OCI-LY3 (cell line): ENCODE data around the gene SAMD4A.

Source experiments
- H2AFZ ChIP-seq: fragments of 200-600, 300-600 bp; shearing (Covaris generic); 2 replicates; pipeline ENCODE4 v1.6.0; 2014; ENCODE audit warnings: antibody characterized with exemption, low read depth, low read length
- H3K27ac ChIP-seq: fragments of 200-600, 300-600 bp; sonication (generic); 2 replicates; pipeline ENCODE4 v1.5.1; 2014; ENCODE audit warnings: mild to moderate bottlenecking, low read length, moderate library complexity, mixed read lengths
- H3K27me3 ChIP-seq: fragments of 200-600, 300-600 bp; sonication (generic); 2 replicates; pipeline ENCODE4 v1.6.1; 2014; ENCODE audit warnings: low read depth, low read length, mixed read lengths
- H3K36me3 ChIP-seq: fragments of 200-600, 300-600 bp; sonication (generic); replicated peaks from 2 replicates; pipeline ENCODE3; 2014; ENCODE audit warnings: low read depth, low read length, mixed read lengths
- H3K4me1 ChIP-seq: fragments of 300-600, 200-600 bp; sonication (generic); 2 replicates; pipeline ENCODE4 v1.6.1; 2014; ENCODE audit warnings: low read length, mixed read lengths
- H3K4me2 ChIP-seq: fragments of 200-600, 300-600 bp; sonication (generic); 2 replicates; pipeline ENCODE4 v1.6.1; 2014; ENCODE audit warnings: low read length, mixed read lengths
- H3K4me3 ChIP-seq: fragments of 300-600, 200-600 bp; sonication (generic); 2 replicates; pipeline ENCODE4 v1.5.1; 2014; ENCODE audit warnings: antibody characterized with exemption, mild to moderate bottlenecking, low read length, moderate library complexity
- H3K79me2 ChIP-seq: fragments of 300-600, 200-600 bp; shearing (Covaris generic); 2 replicates; pipeline ENCODE4 v1.6.1; 2014; ENCODE audit warnings: mild to moderate bottlenecking, low read length, mixed read lengths
- H3K9ac ChIP-seq: fragments of 300-600, 200-600 bp; shearing (Covaris generic); 2 replicates; pipeline ENCODE4 v1.6.0; 2014; ENCODE audit warnings: mild to moderate bottlenecking, low read length, moderate library complexity
- H3K9me3 ChIP-seq: fragments of 200-600, 300-600 bp; shearing (Covaris generic); 2 replicates; pipeline ENCODE4 v1.6.1; 2014; ENCODE audit warnings: low read length, mixed read lengths; ENCODE audit not compliant: insufficient read depth
- H4K20me1 ChIP-seq: fragments of 200-600, 300-600 bp; sonication (generic); 2 replicates; pipeline ENCODE4 v1.6.1; 2016; ENCODE audit warnings: low read length, mixed read lengths; ENCODE audit not compliant: insufficient read depth
- EZH2phosphoT487 ChIP-seq: fragments of 200-600 bp; shearing (Covaris generic); IDR thresholded peaks from 2 replicates; pipeline ENCODE4 v1.6.1; 2018; ENCODE audit warnings: antibody characterized with exemption, mixed run types, low read depth
- TF ChIP-seq, protein P1 (sequence below): fragments of 200-600, 300-600 bp; sonication (generic); IDR thresholded peaks from 2 replicates; pipeline ENCODE4 v1.5.1; 2014; ENCODE audit warnings: antibody characterized with exemption, low read length, low read depth

SAMD4A gene

GRCh38 chr14:54568821-54569595 is 2.1 kb downstream of the SAMD4A start:
- no peaks in the 10 kb centered on the region for H3K36me3 ChIP-seq
- no peaks in the 10 kb centered on the region for H4K20me1 ChIP-seq
- H3K27ac ChIP-seq: no peak overlapping the region
- no peak overlapping the region for H2AFZ ChIP-seq
- no peaks in the 10 kb centered on the region for H3K79me2 ChIP-seq
- H3K27me3 ChIP-seq: peaks cover 7% of the 10 kb centered on the region; the same call in 1 of the 2 replicates
- no peak overlapping the region for H3K4me3 ChIP-seq
- H3K4me2 ChIP-seq: no peak overlapping the region
- no peak overlapping the region for H3K9ac ChIP-seq
- peaks cover 10% of the 10 kb centered on the region for H3K4me1 ChIP-seq
- TF ChIP-seq EZH2phosphoT487: no peak
- TF ChIP-seq, protein P1, sequence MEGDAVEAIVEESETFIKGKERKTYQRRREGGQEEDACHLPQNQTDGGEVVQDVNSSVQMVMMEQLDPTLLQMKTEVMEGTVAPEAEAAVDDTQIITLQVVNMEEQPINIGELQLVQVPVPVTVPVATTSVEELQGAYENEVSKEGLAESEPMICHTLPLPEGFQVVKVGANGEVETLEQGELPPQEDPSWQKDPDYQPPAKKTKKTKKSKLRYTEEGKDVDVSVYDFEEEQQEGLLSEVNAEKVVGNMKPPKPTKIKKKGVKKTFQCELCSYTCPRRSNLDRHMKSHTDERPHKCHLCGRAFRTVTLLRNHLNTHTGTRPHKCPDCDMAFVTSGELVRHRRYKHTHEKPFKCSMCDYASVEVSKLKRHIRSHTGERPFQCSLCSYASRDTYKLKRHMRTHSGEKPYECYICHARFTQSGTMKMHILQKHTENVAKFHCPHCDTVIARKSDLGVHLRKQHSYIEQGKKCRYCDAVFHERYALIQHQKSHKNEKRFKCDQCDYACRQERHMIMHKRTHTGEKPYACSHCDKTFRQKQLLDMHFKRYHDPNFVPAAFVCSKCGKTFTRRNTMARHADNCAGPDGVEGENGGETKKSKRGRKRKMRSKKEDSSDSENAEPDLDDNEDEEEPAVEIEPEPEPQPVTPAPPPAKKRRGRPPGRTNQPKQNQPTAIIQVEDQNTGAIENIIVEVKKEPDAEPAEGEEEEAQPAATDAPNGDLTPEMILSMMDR: no peak
- H3K9me3 ChIP-seq: peaks cover 18% of the 10 kb centered on the region; the same call in 1 of the 2 replicates

DNA sequence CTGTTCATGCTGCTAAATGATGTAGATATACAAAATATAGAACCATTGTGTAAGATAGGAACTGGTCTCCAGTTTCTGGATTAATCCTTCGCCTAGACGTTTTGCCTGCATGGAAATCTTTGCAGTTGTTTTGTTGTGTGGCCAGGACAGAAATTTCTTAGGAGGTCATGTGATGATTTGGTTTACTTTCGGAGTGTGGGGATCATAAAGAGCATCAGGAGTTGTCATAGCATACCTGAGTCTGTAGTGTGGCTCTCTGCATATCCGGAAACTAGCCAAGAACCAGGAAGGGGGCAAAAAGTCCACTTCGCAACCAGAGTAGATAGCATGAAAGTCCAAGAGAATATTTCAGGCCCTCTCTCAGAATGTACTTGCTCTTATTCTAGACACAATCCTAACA is 3.1 kb downstream of the SAMD4A start:
- Histone ChIP-seq H3K4me2 (no peak overlapping the region), H4K20me1 (no peaks in the 10 kb centered on the region), H3K79me2 (no peaks in the 10 kb centered on the region)

DNA sequence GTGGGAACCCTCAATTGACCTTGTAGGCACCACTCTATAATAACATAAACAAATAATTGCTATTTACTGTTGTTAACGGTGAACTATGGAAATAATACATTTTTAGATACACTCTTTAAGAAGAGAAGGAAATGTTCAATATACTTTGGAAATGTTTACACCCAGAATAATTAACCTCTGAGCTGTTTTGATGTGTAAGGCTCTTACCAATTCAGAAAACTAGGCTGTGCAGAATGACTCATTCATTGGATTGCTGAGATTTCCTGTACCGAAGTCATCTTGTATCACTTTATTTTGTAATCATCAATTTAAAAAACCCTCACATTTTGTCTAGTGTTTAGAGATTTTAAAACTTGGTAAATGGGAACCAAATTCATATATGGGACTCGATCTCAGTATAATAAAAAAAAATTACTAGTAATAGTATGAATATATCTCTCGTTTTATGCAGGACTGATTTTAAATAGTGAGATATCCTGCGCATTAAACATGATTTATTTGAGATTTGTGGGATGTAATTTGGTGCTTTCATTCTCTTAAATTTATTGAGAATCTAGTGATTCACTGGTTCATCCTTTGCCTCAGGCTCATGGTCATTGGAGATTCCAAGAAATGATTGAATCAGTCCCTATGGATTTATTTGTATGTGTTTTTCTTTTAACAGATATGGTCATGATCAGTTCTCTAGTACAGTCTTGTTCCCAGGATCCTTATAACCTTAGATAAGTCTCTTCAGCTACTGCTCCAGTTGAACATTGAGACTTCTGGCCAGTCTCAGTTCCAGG is 3.9 kb downstream of the SAMD4A start:
- Histone ChIP-seq H3K4me1 (no peaks in the 10 kb centered on the region), H3K9ac (no peak overlapping the region), H3K4me3 (no peak overlapping the region), H3K27ac (no peak overlapping the region), H3K4me2 (no peak overlapping the region), H4K20me1 (no peaks in the 10 kb centered on the region), H3K27me3 (peaks cover 7% of the 10 kb centered on the region; the same call in 1 of the 2 replicates), H2AFZ (no peak overlapping the region), H3K79me2 (no peaks in the 10 kb centered on the region), H3K9me3 (peaks cover 18% of the 10 kb centered on the region; the same call in 1 of the 2 replicates), H3K36me3 (no peaks in the 10 kb centered on the region)
- TF ChIP-seq EZH2phosphoT487: no peak

More for the DNA sequence above, 3.1 kb downstream of the SAMD4A start:
- no peak for TF ChIP-seq EZH2phosphoT487
- TF ChIP-seq, protein P1: no peak
- H3K9me3 ChIP-seq: peaks cover 18% of the 10 kb centered on the region; the same call in 1 of the 2 replicates
- no peak overlapping the region for H3K4me3 ChIP-seq
- H3K4me1 ChIP-seq: no peaks in the 10 kb centered on the region; the same call in 1 of the 2 replicates
- no peak overlapping the region for H2AFZ ChIP-seq
- H3K9ac ChIP-seq: no peak overlapping the region
- peaks cover 7% of the 10 kb centered on the region; the same call in 1 of the 2 replicates for H3K27me3 ChIP-seq
- H3K27ac ChIP-seq: no peak overlapping the region
- H3K36me3 ChIP-seq: no peaks in the 10 kb centered on the region

GRCh38 chr14:54572316-54572715 is 5.4 kb downstream of the SAMD4A start:
- TF ChIP-seq, protein P1: peak; percentile 60
- TF ChIP-seq EZH2phosphoT487: no peak

More at GRCh38 chr14:54572316-54572715, 5.4 kb downstream of the SAMD4A start:
- Histone ChIP-seq H3K4me2 (no peak overlapping the region), H2AFZ (no peak overlapping the region), H3K9ac (no peak overlapping the region), H3K4me1 (no peaks in the 10 kb centered on the region), H3K79me2 (no peaks in the 10 kb centered on the region), H3K4me3 (no peak overlapping the region), H3K36me3 (no peaks in the 10 kb centered on the region), H3K9me3 (peaks cover 18% of the 10 kb centered on the region; the same call in 1 of the 2 replicates), H3K27ac (no peak overlapping the region), H4K20me1 (no peaks in the 10 kb centered on the region), H3K27me3 (peaks cover 10% of the 10 kb centered on the region; the same call in 1 of the 2 replicates)
